HEK293T (cell line): ENCODE data around the gene LSMEM2.

Experiments
- BHLHE40 ChIP-seq: fragments of 450-650 bp; IDR thresholded peaks from 2 replicates; pipeline ENCODE4 v1.6.1; 2016; ENCODE audit warnings: mild to moderate bottlenecking, moderate library complexity, borderline replicate concordance
- SP1 ChIP-seq: fragments of 450-650 bp; IDR thresholded peaks from 2 replicates; pipeline ENCODE4 v1.6.1; 2017

DNA sequence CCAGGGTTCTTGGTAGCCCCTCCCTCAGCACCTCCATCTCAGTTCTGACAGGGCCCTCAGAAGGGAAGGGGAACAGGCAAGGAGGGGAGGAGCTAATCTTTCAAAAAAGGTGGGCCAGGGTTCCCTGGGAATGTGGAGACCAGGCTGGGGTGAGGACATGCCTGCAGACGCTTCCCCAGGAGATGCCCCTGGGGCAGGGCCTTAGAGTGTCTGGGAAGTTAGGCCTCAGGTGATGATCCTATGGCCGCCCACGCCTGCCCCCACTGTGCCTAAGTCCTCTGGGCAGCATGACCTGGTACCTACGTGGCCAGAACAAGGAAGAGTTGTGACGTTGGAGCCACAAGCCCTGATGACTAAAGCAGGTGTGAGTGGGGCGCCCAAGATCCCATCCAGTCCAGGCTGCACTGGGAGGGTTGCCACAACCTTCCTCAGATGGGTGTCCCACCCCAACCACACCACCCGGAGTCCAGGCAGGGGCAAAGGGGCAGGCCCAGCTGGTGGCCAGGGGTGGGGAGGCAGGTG is 13.9 kb upstream of the LSMEM2 start:
- no peak for TF ChIP-seq SP1
- TF ChIP-seq BHLHE40 = no peak
